ENCODE measurements around the gene SMARCA1. TPM values are rescaled to one million over a fixed set of nuclear protein-coding genes. Genes with fewer than 3 reads are reported as not detected.

SMARCA1 gene
- total and polyA plus RNA-seq, 8 donors, result 26.1 to 143 (median 122) TPM

DNA sequence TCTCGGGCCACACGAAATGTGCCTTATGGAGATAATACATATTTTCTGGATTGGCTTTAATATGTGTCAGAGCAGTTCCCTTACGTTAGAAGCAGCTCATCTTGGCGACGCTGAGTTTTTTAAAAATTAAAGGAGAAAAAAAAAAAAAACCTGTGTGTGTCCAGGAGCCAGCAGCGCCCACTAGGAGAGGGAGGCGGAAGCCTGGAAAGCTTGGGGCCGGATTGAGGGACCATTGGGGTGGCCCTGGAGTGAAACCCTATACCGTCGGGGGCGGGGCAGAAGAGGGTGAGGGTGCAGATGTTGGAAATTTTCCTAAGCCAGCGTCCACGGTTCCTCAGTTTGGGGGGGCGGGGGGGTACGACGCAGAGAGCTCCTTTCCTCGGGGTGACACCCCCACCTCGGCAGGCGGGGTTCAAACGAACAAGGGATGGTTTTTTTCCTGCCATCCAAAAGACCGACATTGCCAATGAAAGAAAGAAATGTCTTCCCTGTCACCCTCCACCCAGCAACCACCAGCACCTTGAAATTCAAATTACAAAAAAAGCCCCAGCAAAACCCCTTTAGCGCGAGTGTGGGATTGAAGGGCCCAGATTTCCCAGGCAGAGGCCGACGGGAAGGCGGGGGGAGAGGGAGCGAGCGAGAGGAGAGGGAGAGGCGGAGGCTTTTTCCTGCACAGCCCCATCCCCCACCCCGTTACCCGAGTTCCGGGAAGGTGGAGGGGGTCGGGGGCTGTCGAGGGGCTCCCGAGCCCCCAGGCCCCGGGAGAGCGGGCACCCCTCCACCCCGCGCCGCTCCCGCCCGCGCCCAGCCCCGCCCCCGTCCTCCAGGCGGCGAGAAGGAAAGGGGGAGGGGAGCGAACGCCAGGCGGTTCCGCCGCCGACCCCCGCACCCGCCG, 859 bp downstream of the SMARCA1 start:
- ATAC-seq (peak; percentile 87), DNase-seq (peak; percentile 46 to 82 (median 68))
- peak overlapping the region; percentile 74 to 82 for H3K27ac ChIP-seq
- H3K36me3 ChIP-seq, result no peaks in the 10 kb centered on the region
- TF ChIP-seq, protein P1, sequence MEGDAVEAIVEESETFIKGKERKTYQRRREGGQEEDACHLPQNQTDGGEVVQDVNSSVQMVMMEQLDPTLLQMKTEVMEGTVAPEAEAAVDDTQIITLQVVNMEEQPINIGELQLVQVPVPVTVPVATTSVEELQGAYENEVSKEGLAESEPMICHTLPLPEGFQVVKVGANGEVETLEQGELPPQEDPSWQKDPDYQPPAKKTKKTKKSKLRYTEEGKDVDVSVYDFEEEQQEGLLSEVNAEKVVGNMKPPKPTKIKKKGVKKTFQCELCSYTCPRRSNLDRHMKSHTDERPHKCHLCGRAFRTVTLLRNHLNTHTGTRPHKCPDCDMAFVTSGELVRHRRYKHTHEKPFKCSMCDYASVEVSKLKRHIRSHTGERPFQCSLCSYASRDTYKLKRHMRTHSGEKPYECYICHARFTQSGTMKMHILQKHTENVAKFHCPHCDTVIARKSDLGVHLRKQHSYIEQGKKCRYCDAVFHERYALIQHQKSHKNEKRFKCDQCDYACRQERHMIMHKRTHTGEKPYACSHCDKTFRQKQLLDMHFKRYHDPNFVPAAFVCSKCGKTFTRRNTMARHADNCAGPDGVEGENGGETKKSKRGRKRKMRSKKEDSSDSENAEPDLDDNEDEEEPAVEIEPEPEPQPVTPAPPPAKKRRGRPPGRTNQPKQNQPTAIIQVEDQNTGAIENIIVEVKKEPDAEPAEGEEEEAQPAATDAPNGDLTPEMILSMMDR (IDR thresholded peaks at IDR 0.05), result no peak
- H3K4me3 ChIP-seq, result peak overlapping the region; percentile 48 to 59
- H3K4me1 ChIP-seq, result no peaks in the 10 kb centered on the region
- H3K27me3 ChIP-seq, result peaks cover 0 to 17% of the 10 kb centered on the region in 2 donors
- intact Hi-C loops (cut with DNase I), result no loop called here
- no peaks in the 10 kb centered on the region for H3K9me3 ChIP-seq

DNA sequence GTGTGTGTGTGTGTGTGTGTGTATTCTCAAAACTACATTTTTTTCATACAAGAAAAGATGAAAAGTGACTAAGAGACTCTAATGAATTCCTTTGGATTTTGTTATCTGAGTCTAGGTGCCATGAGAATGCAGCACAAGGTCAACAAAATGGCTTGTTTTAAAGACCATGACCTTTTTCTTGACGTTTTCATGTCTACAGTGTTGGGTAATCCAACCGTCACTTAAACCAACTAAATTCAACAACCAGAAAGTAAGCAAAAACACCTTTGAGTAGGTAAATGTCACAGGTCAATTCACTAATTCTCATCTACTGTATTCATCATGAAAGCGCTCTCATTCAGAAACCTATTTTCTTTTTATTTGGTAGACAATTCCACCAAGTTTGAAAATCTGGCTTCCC, 3.1 kb downstream of the SMARCA1 start:
- intact Hi-C loops (cut with DNase I), result no loop called here
- Histone ChIP-seq H3K4me3 (no peak overlapping the region), H3K27ac (no peak overlapping the region), H3K4me1 (no peaks in the 10 kb centered on the region), H3K36me3 (no peaks in the 10 kb centered on the region), H3K9me3 (no peaks in the 10 kb centered on the region), H3K27me3 (peaks cover 0 to 17% of the 10 kb centered on the region in 2 donors)
- ATAC-seq (no peak), DNase-seq (no peak)
- TF ChIP-seq, protein P1 (IDR thresholded peaks at IDR 0.05), result no peak

DNA sequence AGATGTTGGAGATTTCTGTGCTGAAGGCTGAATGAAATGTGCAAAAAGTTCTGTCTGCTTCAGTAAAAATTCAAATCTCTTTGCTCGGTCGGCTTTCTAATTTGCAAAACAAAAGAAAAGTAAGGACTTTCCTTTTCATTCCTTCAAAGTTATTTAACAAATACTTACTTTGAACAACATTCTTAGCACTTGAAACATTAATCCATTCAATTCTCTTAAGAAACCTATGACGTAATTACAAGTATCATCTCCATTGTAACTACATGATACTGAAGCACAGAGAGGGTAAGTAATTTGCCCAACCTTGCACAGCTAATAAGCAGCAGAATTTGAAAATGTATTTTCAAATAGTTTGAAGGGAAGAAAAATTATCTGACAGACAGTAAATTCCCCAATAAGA, 6.9 kb downstream of the SMARCA1 start:
- TF ChIP-seq, protein P1 (IDR thresholded peaks at IDR 0.05), result no peak
- intact Hi-C loops (cut with DNase I), result no loop called here

DNA sequence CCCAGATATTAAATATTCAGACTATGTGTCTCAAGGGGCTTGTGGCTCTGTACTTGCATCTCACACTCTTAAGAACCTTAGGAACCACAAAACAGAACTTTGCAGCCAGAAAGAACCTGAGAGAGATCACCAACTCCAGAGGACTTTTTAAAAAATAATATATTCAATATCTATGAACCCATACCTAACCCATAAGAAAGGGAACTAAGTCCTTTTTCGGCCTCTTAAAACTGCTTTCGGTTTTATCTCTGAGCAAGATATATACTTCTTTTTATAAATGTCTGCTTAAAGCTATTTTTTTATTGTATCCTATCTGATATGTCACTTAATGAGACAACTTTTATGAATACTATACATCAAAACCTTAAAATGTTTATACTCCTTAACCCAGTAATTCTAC, 10.9 kb downstream of the SMARCA1 start:
- Histone ChIP-seq H3K9me3 (no peaks in the 10 kb centered on the region), H3K27me3 (no peaks in the 10 kb centered on the region), H3K27ac (no peak overlapping the region), H3K36me3 (no peaks in the 10 kb centered on the region), H3K4me1 (no peaks in the 10 kb centered on the region), H3K4me3 (no peak overlapping the region)
- TF ChIP-seq, protein P1 (IDR thresholded peaks at IDR 0.05), result no peak
- intact Hi-C loops (cut with DNase I), result no loop called here
- ATAC-seq, result no peak
- no peak for DNase-seq

More for the DNA sequence above, 6.9 kb downstream of the SMARCA1 start:
- Histone ChIP-seq H3K27me3 (no peaks in the 10 kb centered on the region), H3K4me1 (no peaks in the 10 kb centered on the region), H3K4me3 (no peak overlapping the region), H3K9me3 (no peaks in the 10 kb centered on the region), H3K27ac (no peak overlapping the region), H3K36me3 (no peaks in the 10 kb centered on the region)
- DNase-seq (no peak), ATAC-seq (no peak)

DNA sequence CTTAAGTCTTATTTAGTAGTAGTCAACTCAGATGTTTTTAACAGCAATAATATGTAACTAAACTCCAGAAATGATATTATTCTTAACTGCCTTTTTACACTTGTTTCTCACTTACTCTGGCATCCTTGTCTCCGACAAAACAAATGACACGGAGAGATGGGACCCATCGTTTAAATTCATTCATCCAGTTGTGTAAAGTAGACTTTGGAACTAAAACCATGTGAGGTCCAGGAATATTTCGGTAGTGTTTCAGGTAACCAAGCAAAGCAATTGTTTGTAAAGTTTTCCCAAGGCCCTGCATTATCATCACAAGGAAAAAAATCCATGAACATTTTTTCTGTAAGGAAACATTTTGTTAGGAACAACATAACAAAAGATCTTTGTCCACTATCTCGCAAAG, 11.6 kb downstream of the SMARCA1 start:
- intact Hi-C loops (cut with DNase I), result no loop called here
- DNase-seq, result no peak
- TF ChIP-seq, protein P1 (IDR thresholded peaks at IDR 0.05), result no peak
- Histone ChIP-seq H3K27ac (no peak overlapping the region), H3K4me3 (no peak overlapping the region), H3K27me3 (no peaks in the 10 kb centered on the region), H3K36me3 (no peaks in the 10 kb centered on the region), H3K9me3 (no peaks in the 10 kb centered on the region), H3K4me1 (no peaks in the 10 kb centered on the region)
- no peak for ATAC-seq
